ENCODE measurements around the gene SEMA5B.

Gene SEMA5B

DNA sequence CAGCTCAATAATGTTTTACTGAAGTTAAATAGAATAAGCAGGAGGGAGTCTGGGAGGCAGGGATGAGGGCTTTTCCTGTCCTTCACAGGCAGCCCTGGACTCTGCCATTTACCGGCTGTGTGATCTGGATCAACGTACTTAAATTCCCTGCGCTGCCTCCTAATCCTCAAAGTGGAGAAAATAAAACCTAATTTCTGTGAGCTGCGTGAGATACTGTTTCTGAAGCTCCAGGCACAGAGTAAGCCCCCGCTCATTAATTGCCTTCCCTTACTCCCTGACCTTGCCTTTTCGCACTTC, 39.0 kb upstream of the SEMA5B start:
- H3K4me3 ChIP-seq (ENCODE audit: low read depth, low read length), result peak overlapping the region; percentile 91
- DNase-seq (ENCODE audit: low read depth), result no peak
- TF ChIP-seq, protein P1, sequence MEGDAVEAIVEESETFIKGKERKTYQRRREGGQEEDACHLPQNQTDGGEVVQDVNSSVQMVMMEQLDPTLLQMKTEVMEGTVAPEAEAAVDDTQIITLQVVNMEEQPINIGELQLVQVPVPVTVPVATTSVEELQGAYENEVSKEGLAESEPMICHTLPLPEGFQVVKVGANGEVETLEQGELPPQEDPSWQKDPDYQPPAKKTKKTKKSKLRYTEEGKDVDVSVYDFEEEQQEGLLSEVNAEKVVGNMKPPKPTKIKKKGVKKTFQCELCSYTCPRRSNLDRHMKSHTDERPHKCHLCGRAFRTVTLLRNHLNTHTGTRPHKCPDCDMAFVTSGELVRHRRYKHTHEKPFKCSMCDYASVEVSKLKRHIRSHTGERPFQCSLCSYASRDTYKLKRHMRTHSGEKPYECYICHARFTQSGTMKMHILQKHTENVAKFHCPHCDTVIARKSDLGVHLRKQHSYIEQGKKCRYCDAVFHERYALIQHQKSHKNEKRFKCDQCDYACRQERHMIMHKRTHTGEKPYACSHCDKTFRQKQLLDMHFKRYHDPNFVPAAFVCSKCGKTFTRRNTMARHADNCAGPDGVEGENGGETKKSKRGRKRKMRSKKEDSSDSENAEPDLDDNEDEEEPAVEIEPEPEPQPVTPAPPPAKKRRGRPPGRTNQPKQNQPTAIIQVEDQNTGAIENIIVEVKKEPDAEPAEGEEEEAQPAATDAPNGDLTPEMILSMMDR (conservative IDR thresholded peaks at IDR 0.05; ENCODE audit: low read depth, low read length), result no peak

DNA sequence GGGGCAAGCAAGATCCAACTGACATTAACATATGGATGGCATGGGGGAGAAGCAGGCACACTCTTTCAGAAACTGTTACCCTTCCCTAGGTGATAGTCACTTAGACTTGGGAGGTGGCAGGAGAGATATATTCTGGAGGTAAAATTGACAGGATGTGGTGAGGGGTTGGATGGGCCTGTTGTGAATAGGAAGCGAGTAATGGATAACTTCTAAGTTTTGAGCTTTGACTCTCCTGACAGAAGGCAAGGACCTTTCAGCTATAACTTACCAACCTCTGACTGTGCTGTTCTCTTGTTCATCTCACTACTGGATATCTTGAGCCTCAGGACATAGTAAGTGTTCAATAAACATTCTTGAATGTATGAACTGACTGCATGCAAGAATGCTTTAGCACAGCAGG, 37.4 kb upstream of the SEMA5B start:
- no peak for DNase-seq (ENCODE audit: low read depth)
- TF ChIP-seq, protein P1 (conservative IDR thresholded peaks at IDR 0.05; ENCODE audit: low read depth, low read length), result no peak
- H3K4me3 ChIP-seq (ENCODE audit: low read depth, low read length), result no peak overlapping the region

DNA sequence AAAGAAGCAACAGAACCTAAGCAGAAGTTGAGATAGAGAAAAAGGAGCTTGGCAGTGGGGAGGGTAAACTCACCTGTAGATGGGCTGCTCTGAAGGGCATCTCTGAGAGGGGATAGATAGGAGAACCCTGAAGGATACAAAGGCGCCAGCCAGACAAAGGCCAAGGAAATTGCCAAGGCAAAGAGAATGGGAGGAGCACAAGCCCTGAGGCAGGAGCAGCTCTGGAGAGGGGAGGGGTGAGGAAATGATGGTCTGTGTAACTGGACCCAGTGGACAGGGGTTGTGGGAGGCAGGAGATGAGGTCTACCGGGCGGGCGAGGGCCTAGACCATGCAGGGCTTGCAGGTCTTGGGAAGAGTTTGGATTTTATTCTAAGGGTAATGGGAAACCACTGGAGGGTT, 36.9 kb upstream of the SEMA5B start:
- DNase-seq (ENCODE audit: low read depth), result no peak
- H3K4me3 ChIP-seq (ENCODE audit: low read depth, low read length), result no peak overlapping the region
- TF ChIP-seq, protein P1 (conservative IDR thresholded peaks at IDR 0.05; ENCODE audit: low read depth, low read length), result no peak

- no peak for DNase-seq (ENCODE audit: low read depth)
- TF ChIP-seq, protein P1 (conservative IDR thresholded peaks at IDR 0.05; ENCODE audit: low read depth, low read length), result no peak
- H3K4me3 ChIP-seq (ENCODE audit: low read depth, low read length), result no peak overlapping the region
Measured at GRCh38 chr3:123063034-123063433, 35.5 kb upstream of the SEMA5B start.

DNA sequence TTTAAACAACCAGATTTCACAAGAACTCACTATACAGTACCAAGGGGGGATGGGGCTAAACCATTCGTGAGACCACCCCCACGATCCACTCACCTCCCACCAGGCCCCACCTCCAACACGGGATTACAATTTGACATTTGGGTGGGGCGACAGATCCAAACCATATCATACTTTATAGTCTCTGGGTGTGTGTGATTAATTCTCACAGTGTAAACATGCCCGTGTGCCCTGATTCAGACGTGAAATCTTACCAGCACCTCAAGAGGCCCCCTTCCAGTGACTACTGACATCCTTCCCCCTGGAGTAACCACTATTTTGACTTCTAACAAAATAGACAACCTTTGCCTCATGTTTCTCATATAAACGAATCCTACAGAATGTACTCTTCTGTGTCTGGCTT, 34.3 kb upstream of the SEMA5B start:
- TF ChIP-seq, protein P1 (conservative IDR thresholded peaks at IDR 0.05; ENCODE audit: low read depth, low read length), result no peak
- DNase-seq (ENCODE audit: low read depth), result no peak
- H3K4me3 ChIP-seq (ENCODE audit: low read depth, low read length), result no peak overlapping the region

GRCh38 chr3:123060054-123060453, 32.5 kb upstream of the SEMA5B start:
- no peak overlapping the region for H3K4me3 ChIP-seq (ENCODE audit: low read depth, low read length)
- TF ChIP-seq, protein P1 (conservative IDR thresholded peaks at IDR 0.05; ENCODE audit: low read depth, low read length), result no peak
- DNase-seq (ENCODE audit: low read depth), result no peak

GRCh38 chr3:123058505-123058904, 30.9 kb upstream of the SEMA5B start:
- no peak overlapping the region for H3K4me3 ChIP-seq (ENCODE audit: low read depth, low read length)
- TF ChIP-seq, protein P1 (conservative IDR thresholded peaks at IDR 0.05; ENCODE audit: low read depth, low read length), result no peak
- DNase-seq (ENCODE audit: low read depth), result no peak

Data from choroid plexus epithelial cell (primary cell).